ENCODE measurements around the gene CUEDC1. TPM values are rescaled to one million over a fixed set of nuclear protein-coding genes. Genes with fewer than 3 reads are reported as not detected.

CUEDC1 gene
- total RNA-seq, 1 donor from 2014 or later = 14.5 TPM

DNA sequence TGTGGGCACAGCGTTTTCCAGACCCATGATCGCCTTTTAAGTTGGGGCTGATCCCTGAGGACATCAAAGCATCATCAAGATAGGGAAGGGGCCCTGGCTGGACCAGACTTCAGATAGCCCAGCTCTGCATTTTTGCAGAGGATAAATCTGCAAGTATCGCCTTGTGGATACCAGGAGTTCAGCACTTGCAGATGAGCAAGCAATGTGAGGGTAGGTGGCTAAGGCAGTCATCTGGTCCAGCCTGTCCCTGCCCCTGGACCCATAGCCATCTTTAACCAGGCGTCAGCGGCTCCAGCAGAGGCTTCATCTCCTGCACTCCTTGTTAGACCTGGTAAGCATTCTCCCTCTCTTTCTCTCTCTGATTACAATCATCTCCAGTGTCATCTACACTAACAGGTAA lies 96.4 kb downstream of the CUEDC1 start:
- TF ChIP-seq, protein P1, sequence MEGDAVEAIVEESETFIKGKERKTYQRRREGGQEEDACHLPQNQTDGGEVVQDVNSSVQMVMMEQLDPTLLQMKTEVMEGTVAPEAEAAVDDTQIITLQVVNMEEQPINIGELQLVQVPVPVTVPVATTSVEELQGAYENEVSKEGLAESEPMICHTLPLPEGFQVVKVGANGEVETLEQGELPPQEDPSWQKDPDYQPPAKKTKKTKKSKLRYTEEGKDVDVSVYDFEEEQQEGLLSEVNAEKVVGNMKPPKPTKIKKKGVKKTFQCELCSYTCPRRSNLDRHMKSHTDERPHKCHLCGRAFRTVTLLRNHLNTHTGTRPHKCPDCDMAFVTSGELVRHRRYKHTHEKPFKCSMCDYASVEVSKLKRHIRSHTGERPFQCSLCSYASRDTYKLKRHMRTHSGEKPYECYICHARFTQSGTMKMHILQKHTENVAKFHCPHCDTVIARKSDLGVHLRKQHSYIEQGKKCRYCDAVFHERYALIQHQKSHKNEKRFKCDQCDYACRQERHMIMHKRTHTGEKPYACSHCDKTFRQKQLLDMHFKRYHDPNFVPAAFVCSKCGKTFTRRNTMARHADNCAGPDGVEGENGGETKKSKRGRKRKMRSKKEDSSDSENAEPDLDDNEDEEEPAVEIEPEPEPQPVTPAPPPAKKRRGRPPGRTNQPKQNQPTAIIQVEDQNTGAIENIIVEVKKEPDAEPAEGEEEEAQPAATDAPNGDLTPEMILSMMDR (conservative IDR thresholded peaks at IDR 0.05; ENCODE audit: low read depth, low read length) = no peak
- H3K4me3 ChIP-seq (ENCODE audit: low read depth, low read length) = no peak overlapping the region
- DNase-seq (ENCODE audit: low read depth) = no peak

DNA sequence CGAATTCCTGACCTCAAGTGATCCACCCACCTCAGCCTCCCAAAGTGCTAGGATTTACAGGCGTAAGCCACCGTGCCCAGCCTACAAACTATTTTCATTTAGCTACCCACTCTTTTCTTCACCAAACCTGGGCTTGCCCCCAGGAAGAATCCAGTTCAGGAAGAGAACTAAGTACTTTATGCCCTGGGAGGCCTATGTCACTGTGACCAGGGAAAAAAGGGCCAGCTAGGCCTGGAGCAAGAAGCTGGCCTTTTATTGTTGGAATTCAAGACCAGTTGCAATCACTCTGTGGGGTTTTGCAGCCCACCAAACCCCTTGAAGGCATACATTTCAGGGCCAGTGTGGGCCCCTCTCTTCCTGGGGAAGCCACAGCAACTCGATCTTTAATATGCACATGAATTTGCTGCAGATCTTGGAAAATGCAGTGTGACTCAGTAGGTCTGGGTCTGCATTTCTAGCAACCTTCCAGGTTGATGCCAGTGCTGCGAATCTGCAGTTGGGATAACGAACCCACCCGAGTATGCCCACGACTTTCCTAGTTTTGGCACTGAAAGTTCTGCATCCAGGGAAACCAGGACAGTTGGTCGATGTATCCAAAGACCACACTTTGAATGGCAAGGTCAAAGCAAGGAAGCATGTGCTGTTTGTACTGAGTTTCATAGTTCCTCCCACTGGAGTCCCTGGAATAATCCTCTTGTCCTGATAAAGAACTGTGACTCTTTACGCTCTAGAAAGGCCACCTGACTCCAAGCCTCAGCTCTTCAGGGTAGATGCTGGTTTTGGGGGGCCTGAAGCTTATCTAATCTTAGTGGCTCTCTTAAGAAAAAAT lies 98.2 kb downstream of the CUEDC1 start:
- no peak for DNase-seq (ENCODE audit: low read depth)
- TF ChIP-seq, protein P1 (conservative IDR thresholded peaks at IDR 0.05; ENCODE audit: low read depth, low read length) = no peak
- H3K4me3 ChIP-seq (ENCODE audit: low read depth, low read length) = no peak overlapping the region

DNA sequence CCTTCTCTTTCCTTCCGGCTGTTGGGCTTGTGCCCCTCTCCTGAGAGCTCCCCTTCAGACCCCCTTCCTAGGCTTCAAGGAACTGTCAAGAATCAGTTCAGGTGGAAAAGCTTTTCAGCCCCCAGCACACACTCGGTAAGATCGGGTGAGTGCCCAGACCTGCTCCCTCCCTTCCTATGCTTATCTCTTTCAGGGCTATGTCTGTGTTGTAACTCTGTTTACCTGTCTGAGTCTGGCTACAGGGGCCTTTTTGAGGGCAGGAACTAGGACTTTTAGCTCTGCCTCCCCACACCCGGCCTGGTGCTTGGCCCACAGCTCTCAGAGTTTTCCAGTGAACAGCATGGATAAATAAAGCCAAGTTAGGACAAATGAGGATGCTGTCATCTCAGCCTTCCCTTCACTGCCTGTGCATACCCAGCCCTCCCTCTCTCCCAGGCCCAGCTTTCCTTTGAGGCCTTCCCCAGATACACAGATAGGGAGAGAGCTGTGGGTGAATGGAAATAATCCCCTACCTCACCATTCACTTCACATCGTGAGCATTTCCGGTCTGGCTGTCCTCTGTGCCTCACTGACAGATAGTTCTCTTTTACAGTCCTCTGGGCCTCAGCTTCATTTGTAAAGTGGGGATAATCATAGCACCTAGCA lies 99.7 kb downstream of the CUEDC1 start:
- TF ChIP-seq, protein P1 (conservative IDR thresholded peaks at IDR 0.05; ENCODE audit: low read depth, low read length) = no peak
- no peak overlapping the region for H3K4me3 ChIP-seq (ENCODE audit: low read depth, low read length)
- DNase-seq (ENCODE audit: low read depth) = no peak

DNA sequence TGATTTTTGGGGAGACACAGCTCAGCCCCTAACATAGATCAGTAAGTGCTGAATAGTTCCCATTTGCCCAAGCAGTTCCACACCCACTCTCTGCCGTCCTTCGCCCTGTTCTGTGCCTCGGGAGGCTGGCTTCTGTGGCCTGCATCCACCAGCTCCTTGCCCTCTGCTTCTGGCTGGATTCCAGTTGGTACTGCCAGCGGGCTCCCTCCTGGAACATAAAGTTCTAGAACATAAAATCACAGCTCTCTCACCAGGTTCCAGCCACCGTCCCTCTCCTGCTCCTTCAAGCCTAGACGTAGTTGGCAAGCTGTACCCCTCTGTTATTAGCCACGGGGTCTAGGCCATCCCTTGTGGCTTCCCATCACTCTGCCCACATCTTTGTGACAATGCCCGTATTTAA lies 101.5 kb downstream of the CUEDC1 start:
- TF ChIP-seq, protein P1 (conservative IDR thresholded peaks at IDR 0.05; ENCODE audit: low read depth, low read length) = no peak
- no peak overlapping the region for H3K4me3 ChIP-seq (ENCODE audit: low read depth, low read length)
- no peak for DNase-seq (ENCODE audit: low read depth)

DNA sequence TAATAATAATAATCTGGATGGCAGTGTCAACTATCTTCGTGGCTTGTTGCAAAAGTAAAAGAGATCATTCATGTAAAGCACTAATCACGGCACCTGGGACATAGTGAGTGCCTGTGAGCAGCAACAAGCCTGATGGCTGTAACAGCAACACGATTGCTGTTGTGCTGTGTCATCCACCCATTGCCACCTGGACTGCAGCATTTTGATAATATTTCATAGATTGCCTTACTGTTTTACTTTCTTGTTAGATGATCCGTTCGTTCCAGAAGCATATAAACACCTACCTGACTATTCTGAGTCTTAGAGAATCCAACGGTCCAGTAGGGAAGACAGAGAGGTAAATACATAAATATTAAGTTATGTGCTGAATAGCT lies 102.3 kb downstream of the CUEDC1 start:
- no peak for DNase-seq (ENCODE audit: low read depth)
- TF ChIP-seq, protein P1 (conservative IDR thresholded peaks at IDR 0.05; ENCODE audit: low read depth, low read length) = no peak
- no peak overlapping the region for H3K4me3 ChIP-seq (ENCODE audit: low read depth, low read length)

DNA sequence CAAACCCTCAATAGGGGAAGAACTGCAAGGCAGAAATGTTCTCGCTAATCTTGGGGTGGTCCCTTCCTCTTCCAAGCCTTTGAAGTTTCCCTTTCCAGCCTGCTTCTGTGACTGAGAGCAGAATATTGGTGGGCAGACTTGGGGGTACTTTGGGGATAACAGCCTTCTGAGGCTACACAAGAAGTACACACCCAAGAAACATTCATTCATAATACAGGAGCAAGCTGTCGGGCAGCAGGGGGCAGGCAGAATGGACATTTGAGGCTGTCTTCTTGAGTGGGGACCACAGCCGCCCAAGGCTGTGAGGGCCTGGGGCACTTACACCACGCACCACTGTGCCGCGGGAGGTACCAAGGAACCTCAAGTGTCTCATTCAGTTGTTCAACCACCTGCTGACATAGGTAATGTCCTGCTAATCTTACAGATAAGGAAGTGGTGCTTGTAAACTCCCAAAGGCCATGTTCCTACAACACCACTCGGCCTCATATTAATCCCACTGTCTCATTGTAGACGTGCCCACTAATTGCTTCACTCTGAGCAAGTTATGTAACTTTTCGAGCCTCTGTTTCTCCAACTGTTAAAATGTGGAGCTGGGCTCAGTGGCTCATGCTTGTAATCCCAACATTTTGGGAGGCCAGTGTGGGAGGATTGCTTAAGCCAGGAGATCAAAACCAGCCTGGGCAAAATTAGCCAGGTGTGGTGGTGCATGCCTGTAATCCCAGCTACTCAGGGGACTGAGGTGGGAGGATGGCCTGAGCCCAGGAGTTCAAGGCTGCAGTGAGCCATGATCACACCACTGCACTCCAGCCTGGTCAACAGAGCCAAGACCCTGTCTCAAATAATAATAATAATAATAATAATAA lies 102.9 kb downstream of the CUEDC1 start:
- TF ChIP-seq, protein P1 (conservative IDR thresholded peaks at IDR 0.05; ENCODE audit: low read depth, low read length) = no peak

More for the DNA sequence above, 102.9 kb downstream of the CUEDC1 start:
- DNase-seq (ENCODE audit: low read depth) = no peak
- H3K4me3 ChIP-seq (ENCODE audit: low read depth, low read length) = no peak overlapping the region
